Effector memory CD8-positive, alpha-beta T cell (primary cell): ENCODE measurements around the gene SDC3.

Experiments
- ATAC-seq: fragments of 150-1000 bp; cut with Tn5 transposase; replicated peaks from 2 replicates; pipeline ENCODE4 v1.10.0; 2021; ENCODE audit warnings: mild to moderate bottlenecking, moderate library complexity
- DNase-seq, 3 experiments: peaks; one replicate each; pipeline ENCODE4 v3.0.0; 2021
- H3K27ac Mint-ChIP-seq, 2 donors: one replicate each; pipeline ENCODE4 v1.8.0; 2022; ENCODE audit warnings: mild to moderate bottlenecking in 2 of 2, mixed read lengths in 2 of 2, moderate library complexity in 2 of 2
- H3K27me3 Mint-ChIP-seq, 2 donors: one replicate each; pipeline ENCODE4 v1.8.0; 2022; ENCODE audit warnings: mixed read lengths in 2 of 2
- H3K36me3 Mint-ChIP-seq: one replicate; pipeline ENCODE4 v1.8.0; 2022; ENCODE audit warnings: mild to moderate bottlenecking, moderate library complexity, mixed read lengths; ENCODE audit not compliant: insufficient read depth
- H3K4me1 Mint-ChIP-seq, 2 donors: one replicate each; pipeline ENCODE4 v1.8.0; 2022; ENCODE audit warnings: low read depth in 2 of 2, mixed read lengths in 2 of 2
- H3K4me3 Mint-ChIP-seq, 2 donors: one replicate each; pipeline ENCODE4 v1.8.0; 2022; ENCODE audit warnings: mild to moderate bottlenecking in 2 of 2, mixed read lengths in 2 of 2, moderate library complexity in 2 of 2
- H3K9me3 Mint-ChIP-seq, 2 donors: one replicate each; pipeline ENCODE4 v1.8.0; 2022; ENCODE audit warnings: mixed read lengths in 2 of 2

The SDC3 gene

GRCh38 chr1:30824736-30825429 is 83.7 kb downstream of the SDC3 start:
- no peak for DNase-seq
- Mint-ChIP-seq H3K4me3 (peak overlapping the region; percentile 82 to 85), H3K27ac (peak overlapping the region; percentile 13 to 27), H3K27me3 (peaks cover 54 to 72% of the 10 kb centered on the region in 2 donors), H3K9me3 (no peaks in the 10 kb centered on the region), H3K4me1 (peaks cover 26 to 31% of the 10 kb centered on the region in 2 donors), H3K36me3 (no peaks in the 10 kb centered on the region)
- no peak for ATAC-seq

GRCh38 chr1:30823969-30824735 is 84.4 kb downstream of the SDC3 start:
- peak overlapping the region; percentile 13 to 27 for H3K27ac Mint-ChIP-seq
- H3K9me3 Mint-ChIP-seq, result no peaks in the 10 kb centered on the region
- H3K4me3 Mint-ChIP-seq, result peak overlapping the region; percentile 82 to 85
- ATAC-seq (peak; percentile 79), DNase-seq (peak; percentile 50 to 55 (median 52))
- no peaks in the 10 kb centered on the region for H3K36me3 Mint-ChIP-seq
- peaks cover 26 to 31% of the 10 kb centered on the region in 2 donors for H3K4me1 Mint-ChIP-seq
- peaks cover 54 to 65% of the 10 kb centered on the region in 2 donors for H3K27me3 Mint-ChIP-seq

- H3K4me3 Mint-ChIP-seq, result peak overlapping the region; percentile 82 to 85
- ATAC-seq (no peak), DNase-seq (no peak)
- H3K4me1 Mint-ChIP-seq, result peaks cover 26 to 31% of the 10 kb centered on the region in 2 donors
- H3K27ac Mint-ChIP-seq, result peak overlapping the region; percentile 13 to 27
- no peaks in the 10 kb centered on the region for H3K36me3 Mint-ChIP-seq
- no peaks in the 10 kb centered on the region for H3K9me3 Mint-ChIP-seq
- H3K27me3 Mint-ChIP-seq, result peaks cover 55 to 60% of the 10 kb centered on the region in 2 donors
Observed at GRCh38 chr1:30823627-30823968, 85.0 kb downstream of the SDC3 start.

- ATAC-seq (peak; percentile 41), DNase-seq (no peak)
- H3K9me3 Mint-ChIP-seq, result no peaks in the 10 kb centered on the region
- H3K27ac Mint-ChIP-seq, result peak overlapping the region in 1 of 2 donors; percentile 1
- H3K4me3 Mint-ChIP-seq, result peak overlapping the region; percentile 4 to 82
- peaks cover 26 to 31% of the 10 kb centered on the region in 2 donors for H3K4me1 Mint-ChIP-seq
- H3K27me3 Mint-ChIP-seq, result peaks cover 54 to 55% of the 10 kb centered on the region in 2 donors
- no peaks in the 10 kb centered on the region for H3K36me3 Mint-ChIP-seq
Observed at GRCh38 chr1:30822966-30823581, 85.5 kb downstream of the SDC3 start.

- H3K27ac Mint-ChIP-seq, result no peak overlapping the region
- no peak overlapping the region for H3K4me3 Mint-ChIP-seq
- no peak for DNase-seq
- no peak for ATAC-seq
- peaks cover 28 to 31% of the 10 kb centered on the region in 2 donors for H3K4me1 Mint-ChIP-seq
- H3K27me3 Mint-ChIP-seq, result peaks cover 52 to 62% of the 10 kb centered on the region in 2 donors
- H3K9me3 Mint-ChIP-seq, result no peaks in the 10 kb centered on the region
- no peaks in the 10 kb centered on the region for H3K36me3 Mint-ChIP-seq
Observed at GRCh38 chr1:30822006-30822405, 86.6 kb downstream of the SDC3 start.

- Mint-ChIP-seq H3K36me3 (no peaks in the 10 kb centered on the region), H3K4me3 (no peak overlapping the region), H3K4me1 (peaks cover 23 to 26% of the 10 kb centered on the region in 2 donors), H3K27ac (no peak overlapping the region), H3K9me3 (no peaks in the 10 kb centered on the region), H3K27me3 (peaks cover 39 to 52% of the 10 kb centered on the region in 2 donors)
- ATAC-seq (no peak), DNase-seq (no peak)
Observed at GRCh38 chr1:30820299-30820698, 88.3 kb downstream of the SDC3 start.
